WERI-Rb-1 (cell line): ENCODE measurements around the gene SCART1.

Experiments
- DNase-seq: peaks from one replicate; pipeline ENCODE4 v3.0.0-alpha.2; 2020
- H3K27ac ChIP-seq: fragments of 250-450 bp; sonication (Bioruptor Pico); 2 replicates; pipeline ENCODE4 v1.5.1; 2020; ENCODE audit warnings: mild to moderate bottlenecking, moderate library complexity
- H3K27me3 ChIP-seq: fragments of 250-450 bp; sonication (Bioruptor Pico); 2 replicates; pipeline ENCODE4 v1.5.1; 2021; ENCODE audit warnings: mild to moderate bottlenecking, low read depth, moderate library complexity; ENCODE audit not compliant: insufficient read depth, severe bottlenecking
- H3K36me3 ChIP-seq: fragments of 250-450 bp; sonication (Bioruptor Pico); 2 replicates; pipeline ENCODE4 v1.5.1; 2020; ENCODE audit warnings: mild to moderate bottlenecking, moderate library complexity
- H3K4me3 ChIP-seq: 2 replicates; pipeline ENCODE4 v1.5.1; 2011; ENCODE audit warnings: low read depth, mild to moderate bottlenecking, control low read depth, low read length
- H3K9me3 ChIP-seq: fragments of 250-450 bp; sonication (Bioruptor Pico); 2 replicates; pipeline ENCODE4 v1.5.1; 2021; ENCODE audit warnings: mild to moderate bottlenecking, moderate library complexity; ENCODE audit not compliant: severe bottlenecking
- CTCF ChIP-seq: IDR thresholded peaks from 2 replicates; pipeline ENCODE4 v1.5.1; 2011; ENCODE audit warnings: low read depth, mild to moderate bottlenecking, control low read depth, inconsistent platforms, low read length

The SCART1 gene

GRCh38 chr10:133415752-133416151, 38.0 kb upstream of the SCART1 start:
- no peak overlapping the region for H3K27ac ChIP-seq
- H3K36me3 ChIP-seq: peaks cover 38% of the 10 kb centered on the region
- H3K27me3 ChIP-seq: no peaks in the 10 kb centered on the region
- no peak overlapping the region for H3K4me3 ChIP-seq
- H3K9me3 ChIP-seq: peaks cover 16% of the 10 kb centered on the region
- no peak for TF ChIP-seq CTCF
- DNase-seq: no peak

GRCh38 chr10:133418289-133418993, 35.3 kb upstream of the SCART1 start:
- no peak for TF ChIP-seq CTCF
- Histone ChIP-seq H3K36me3 (peaks cover 17% of the 10 kb centered on the region), H3K9me3 (peaks cover 7% of the 10 kb centered on the region), H3K27ac (no peak overlapping the region), H3K27me3 (no peaks in the 10 kb centered on the region), H3K4me3 (no peak overlapping the region)
- no peak for DNase-seq

GRCh38 chr10:133419211-133419950, 34.4 kb upstream of the SCART1 start:
- Histone ChIP-seq H3K27ac (no peak overlapping the region), H3K27me3 (no peaks in the 10 kb centered on the region), H3K9me3 (peaks cover 7% of the 10 kb centered on the region), H3K4me3 (no peak overlapping the region), H3K36me3 (peaks cover 17% of the 10 kb centered on the region)
- DNase-seq: no peak
- no peak for TF ChIP-seq CTCF

- Histone ChIP-seq H3K4me3 (no peak overlapping the region), H3K36me3 (peaks cover 15% of the 10 kb centered on the region), H3K27me3 (no peaks in the 10 kb centered on the region), H3K27ac (no peak overlapping the region), H3K9me3 (peaks cover 4% of the 10 kb centered on the region)
- TF ChIP-seq CTCF: no peak
- no peak for DNase-seq
Measured at GRCh38 chr10:133420028-133420427, 33.7 kb upstream of the SCART1 start.

- TF ChIP-seq CTCF: no peak
Measured at GRCh38 chr10:133420579-133420978, 33.2 kb upstream of the SCART1 start.

More at GRCh38 chr10:133420579-133420978, 33.2 kb upstream of the SCART1 start:
- no peak for DNase-seq
- Histone ChIP-seq H3K4me3 (no peak overlapping the region), H3K36me3 (peaks cover 9% of the 10 kb centered on the region), H3K9me3 (no peaks in the 10 kb centered on the region), H3K27ac (no peak overlapping the region), H3K27me3 (no peaks in the 10 kb centered on the region)
